Dermis microvascular lymphatic vessel endothelial cell (primary cell): ENCODE measurements around the gene NT5C1A. TPM values are rescaled to one million over a fixed set of nuclear protein-coding genes. Genes with fewer than 3 reads are reported as not detected.

Experiments used
- DNase-seq, 2 donors: peaks; one replicate each; pipeline versions ENCODE4 v3.0.0 to v3.0.0-alpha.2; 2010; ENCODE audit warnings: low read depth in 2 of 2
- total RNA-seq: library from RNA; depleted of rRNA; stranded (reverse); fragments of >200 nt; gene quantifications from 2 replicates; pipeline ENCODE4 v1.2.1, GENCODE V29; 2014

NT5C1A gene
- total RNA-seq, 1 donor from 2014 or later: not detected

DNA sequence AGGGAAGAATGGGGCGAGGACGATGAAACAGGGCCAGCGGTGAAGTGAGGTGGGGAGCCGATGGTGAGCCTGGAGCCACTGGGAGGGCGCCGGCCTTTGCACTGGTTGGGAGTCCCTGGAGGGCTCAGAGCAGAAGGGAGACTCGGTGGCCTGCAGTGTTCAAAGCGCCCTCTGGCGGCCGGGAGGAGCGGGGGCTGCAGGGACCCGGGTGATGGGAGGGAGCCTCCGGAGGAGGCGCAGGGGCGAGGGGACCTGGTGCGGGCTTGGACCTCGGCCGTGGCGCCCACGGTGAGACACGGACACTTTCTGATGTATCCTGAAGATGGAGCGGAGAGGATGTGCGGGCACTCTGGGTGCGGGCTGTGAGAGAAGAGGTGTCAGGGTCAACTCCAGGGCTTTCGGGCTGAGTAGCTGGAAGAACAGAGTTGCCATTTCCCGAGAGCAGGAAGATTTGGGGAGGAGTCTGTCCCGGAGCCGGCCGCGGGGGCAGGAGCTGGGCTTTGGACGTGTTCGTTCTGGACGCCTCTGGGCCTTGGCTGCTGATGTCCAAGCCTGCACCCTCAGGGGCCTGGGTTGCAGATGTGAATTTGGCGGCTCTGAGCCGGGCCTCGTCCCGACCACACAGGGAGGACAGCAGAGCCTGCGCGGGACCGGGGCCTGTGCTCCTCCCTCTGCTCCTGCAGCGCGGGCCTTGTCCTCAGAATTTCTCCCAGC, 62.1 kb downstream of the NT5C1A start:
- peak; percentile 6 to 52 for DNase-seq

Other genes starting within 250 kb of the NT5C1A start
- 0.13 TPM in 2 replicates for gene BMP8A, start 180.5 kb downstream of the NT5C1A start, total RNA-seq
- gene PABPC4, start 95.3 kb downstream of the NT5C1A start, total RNA-seq: 138 and 172 TPM in 2 replicates
- 0.13 TPM in 1 of 2 replicates, not detected in the other for gene HEYL, start 32.5 kb downstream of the NT5C1A start, total RNA-seq
- gene HPCAL4, start 19.3 kb upstream of the NT5C1A start, total RNA-seq: not detected in 2 replicates
- gene PPIE, start 66.8 kb upstream of the NT5C1A start, total RNA-seq: 37.7 and 44.0 TPM in 2 replicates
- 3.6 and 5.9 TPM in 2 replicates for gene OXCT2, start 99.2 kb upstream of the NT5C1A start, total RNA-seq
- 0.13 and 0.39 TPM in 2 replicates for gene BMP8B, start 116.8 kb upstream of the NT5C1A start, total RNA-seq
- gene TRIT1, start 211.4 kb upstream of the NT5C1A start, total RNA-seq: 11.5 and 15.7 TPM in 2 replicates
- 0.38 and 0.39 TPM in 2 replicates for gene MYCL, start 229.8 kb upstream of the NT5C1A start, total RNA-seq